GM10266 (cell line): Measurements from ENCODE around the gene NEU3.
A peak's percentile ranks its signal among the peaks of the same experiment; 100 is the strongest.
"Not testable (repeated sequence)": the region's sequence is repeated elsewhere in the genome, so short reads cannot be mapped to it uniquely, and the experiment has no call there.

ENCODE experiments used
- DNase-seq: peaks from one replicate; pipeline ENCODE4 v3.0.0; 2012; ENCODE audit errors: extremely low spot score
- TF ChIP-seq, protein P1 (sequence below): IDR thresholded peaks from 2 replicates; pipeline ENCODE4 v1.5.1; 2012; ENCODE audit warnings: mild to moderate bottlenecking, low read depth; ENCODE audit not compliant: control insufficient read depth, insufficient read depth; ENCODE audit errors: missing control alignments

NEU3 gene

DNA sequence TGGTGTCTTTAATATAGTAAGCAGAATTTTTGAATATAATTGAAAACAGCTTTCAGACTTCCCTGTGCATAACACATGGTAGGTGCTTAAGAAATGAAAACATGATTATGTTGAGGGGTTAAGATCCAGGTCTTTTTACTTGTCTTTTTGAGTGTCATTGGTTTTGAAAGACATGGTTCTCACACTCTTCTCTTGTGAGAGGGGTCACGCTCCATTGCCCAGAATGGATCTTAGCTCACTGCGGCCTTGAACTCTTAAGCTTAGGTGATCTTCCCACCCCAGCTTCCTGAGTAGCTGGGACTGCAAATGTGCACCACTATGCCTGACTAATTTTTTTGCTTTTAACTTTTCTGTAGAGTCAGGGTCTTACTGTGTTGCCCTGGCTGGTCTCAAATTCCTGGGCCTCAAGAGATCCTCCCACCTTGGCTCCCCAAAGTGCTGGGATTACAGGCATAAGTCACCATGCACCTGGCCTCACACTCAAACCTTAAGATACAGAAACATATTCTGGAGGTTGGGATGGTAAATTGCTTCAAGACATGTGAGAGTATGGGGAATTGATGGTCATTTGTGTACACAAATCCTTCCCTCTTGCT, 38.3 kb upstream of the NEU3 start:
- DNase-seq: no peak
- TF ChIP-seq, protein P1, sequence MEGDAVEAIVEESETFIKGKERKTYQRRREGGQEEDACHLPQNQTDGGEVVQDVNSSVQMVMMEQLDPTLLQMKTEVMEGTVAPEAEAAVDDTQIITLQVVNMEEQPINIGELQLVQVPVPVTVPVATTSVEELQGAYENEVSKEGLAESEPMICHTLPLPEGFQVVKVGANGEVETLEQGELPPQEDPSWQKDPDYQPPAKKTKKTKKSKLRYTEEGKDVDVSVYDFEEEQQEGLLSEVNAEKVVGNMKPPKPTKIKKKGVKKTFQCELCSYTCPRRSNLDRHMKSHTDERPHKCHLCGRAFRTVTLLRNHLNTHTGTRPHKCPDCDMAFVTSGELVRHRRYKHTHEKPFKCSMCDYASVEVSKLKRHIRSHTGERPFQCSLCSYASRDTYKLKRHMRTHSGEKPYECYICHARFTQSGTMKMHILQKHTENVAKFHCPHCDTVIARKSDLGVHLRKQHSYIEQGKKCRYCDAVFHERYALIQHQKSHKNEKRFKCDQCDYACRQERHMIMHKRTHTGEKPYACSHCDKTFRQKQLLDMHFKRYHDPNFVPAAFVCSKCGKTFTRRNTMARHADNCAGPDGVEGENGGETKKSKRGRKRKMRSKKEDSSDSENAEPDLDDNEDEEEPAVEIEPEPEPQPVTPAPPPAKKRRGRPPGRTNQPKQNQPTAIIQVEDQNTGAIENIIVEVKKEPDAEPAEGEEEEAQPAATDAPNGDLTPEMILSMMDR: no peak

DNA sequence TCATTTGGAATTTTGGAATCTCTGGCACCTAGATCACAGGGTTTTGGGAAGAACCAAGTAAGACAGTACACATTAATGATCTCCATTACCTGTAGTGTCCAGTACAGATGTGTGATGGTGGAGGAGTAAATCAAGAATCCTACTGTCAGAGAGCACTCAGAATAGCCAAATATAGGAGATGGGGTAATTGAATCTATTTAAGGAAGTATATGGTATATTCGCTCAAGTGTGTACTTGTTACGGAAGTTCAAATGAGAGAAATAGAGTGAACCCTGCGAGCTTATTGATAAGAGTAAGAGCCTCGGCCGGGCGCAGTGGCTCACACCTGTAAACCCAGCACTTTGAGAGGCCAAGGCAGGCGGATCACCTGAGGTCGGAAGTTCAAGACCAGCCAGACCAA, 37.5 kb upstream of the NEU3 start:
- peak; percentile 21 for DNase-seq
- TF ChIP-seq, protein P1: no peak

DNA sequence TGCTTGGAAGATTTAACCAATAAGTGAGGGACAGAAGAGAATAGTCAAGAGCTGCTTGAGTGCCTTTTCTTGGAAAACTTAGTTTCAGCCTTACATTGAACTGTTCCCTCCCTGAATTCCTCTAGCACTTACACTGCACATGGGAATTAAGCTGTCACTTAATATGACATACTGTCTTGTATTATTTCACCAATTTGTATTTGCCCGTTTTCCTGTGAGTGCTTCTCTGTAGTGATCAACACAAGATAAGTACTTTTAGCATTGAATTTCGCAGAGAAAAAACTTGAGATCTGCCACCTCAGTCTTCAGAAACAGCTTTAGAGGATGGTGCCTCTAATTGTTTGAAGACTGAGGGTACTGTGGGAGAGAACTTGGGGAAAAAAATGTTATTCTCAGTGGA, 36.0 kb upstream of the NEU3 start:
- DNase-seq: no peak
- TF ChIP-seq, protein P1: no peak

DNA sequence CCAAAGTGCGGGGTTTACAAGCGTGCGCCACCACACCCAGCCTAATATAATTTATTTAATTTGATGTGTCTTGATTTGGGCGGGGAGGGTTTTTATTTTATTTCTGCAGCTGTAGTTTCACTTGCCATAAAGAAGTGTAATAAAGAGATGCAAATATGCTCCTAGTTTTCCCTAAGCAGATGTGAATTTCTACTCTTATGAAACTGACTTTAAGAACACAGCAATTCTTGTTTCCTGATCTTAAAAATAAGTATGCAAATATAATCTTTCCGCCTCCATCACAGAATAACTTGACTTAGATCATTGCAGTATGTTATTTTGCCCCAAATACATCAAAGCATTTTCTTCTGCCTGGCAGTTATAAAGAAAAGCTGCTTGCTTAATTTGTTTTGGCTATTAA, 35.3 kb upstream of the NEU3 start:
- no peak for DNase-seq
- TF ChIP-seq, protein P1: no peak

DNA sequence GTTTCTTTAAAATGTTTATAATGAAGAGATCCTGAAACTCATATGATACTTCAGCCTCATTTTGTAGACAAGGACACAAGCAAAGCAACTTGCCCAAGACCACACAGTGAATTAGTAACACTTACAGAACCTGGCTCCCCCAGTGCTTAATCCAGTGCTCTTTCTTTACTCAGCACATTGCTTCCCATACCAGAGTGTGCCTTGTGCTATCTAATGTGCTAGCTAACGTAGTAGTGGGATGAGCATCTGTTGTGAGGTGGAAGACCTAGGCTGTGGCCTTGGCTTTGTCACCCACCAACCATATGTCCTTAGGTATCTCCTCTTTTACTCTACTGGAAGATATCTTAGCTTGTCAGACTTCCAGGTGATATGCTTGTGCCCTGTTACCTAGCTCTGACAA, 34.5 kb upstream of the NEU3 start:
- no peak for DNase-seq
- TF ChIP-seq, protein P1: no peak

DNA sequence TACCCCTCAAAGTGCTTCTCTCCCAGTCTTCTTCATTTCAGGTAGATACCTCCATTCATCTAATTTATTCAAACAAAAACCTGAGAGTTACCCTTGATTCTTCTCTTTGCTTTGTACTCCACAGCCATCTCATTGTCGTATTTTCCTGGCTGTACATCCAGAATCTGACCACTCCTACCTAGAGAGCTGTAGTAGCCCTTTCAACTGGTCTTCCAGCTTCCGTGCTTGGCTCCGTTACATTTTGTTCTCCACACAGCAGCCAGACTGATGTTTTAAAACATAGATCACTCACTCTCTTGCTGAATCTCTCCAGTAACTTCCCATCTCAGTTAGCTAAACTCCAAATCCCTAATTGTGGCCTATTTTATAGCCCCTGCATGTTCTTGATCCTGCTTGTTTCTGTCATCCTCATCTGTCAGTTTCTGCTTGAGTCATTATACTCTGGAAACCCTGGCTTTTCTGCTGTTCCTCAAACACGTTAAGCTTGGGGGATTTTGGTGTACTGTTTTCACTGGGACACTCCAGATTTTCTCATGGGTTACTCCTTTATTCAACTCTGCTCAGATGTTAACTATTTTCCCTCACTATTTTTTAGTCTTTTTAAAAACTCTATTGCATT, 32.2 kb upstream of the NEU3 start:
- TF ChIP-seq, protein P1: no peak
- no peak for DNase-seq

DNA sequence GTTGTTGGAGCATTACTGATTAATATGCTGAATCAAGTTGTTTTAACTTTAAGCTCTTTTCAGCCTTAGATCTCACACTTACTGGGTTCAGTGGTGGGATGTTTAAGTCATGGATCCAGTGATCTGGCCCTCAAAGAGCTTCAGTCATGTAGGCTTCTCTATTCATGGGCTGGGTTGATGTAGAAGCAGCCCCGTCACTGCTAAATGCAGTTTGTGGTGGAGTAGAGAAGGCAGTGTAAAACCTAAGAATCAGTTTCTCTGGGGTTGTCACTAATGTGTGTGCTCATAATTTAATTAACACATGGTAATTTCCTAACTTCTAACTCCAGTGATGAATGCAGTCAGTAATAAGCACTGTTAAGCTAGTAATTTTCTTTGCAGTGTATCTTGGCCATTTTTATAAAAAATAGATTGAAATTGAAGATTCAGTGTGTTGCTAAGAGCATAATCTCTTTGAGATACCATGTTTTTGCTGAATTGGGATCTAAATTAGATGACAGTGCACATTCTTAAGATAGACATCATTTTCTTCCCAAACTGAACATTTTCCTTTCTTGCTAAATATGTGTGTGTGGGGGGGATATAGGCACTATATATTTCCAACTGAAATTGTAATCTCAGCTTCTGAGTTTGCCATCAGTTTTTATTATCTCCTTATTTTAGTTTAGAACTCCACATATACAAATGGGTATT, 30.6 kb upstream of the NEU3 start:
- TF ChIP-seq, protein P1: no peak
- no peak for DNase-seq

DNA sequence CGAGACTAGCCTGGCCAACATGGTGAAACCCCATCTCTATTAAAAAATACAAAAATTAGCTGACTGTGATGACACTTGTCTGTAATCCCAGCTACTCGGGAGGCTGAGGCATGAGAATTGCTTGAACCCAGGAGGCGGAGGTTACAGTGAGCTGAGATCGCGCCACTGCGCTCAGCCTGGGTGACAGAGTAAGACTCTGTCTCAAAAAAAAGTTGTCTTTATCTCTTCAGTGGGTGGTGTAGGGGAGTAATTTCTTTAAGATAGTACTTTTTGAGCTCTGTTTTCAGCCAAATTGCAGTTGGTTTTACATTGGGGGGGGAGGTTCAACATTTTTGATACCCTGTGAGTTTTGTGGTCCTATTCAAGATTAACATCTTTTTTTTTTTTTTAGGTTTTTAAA, 28.6 kb upstream of the NEU3 start:
- DNase-seq: not testable (repeated sequence)
